Transverse colon (tissue), 4 donors: ENCODE results near the gene ZNF445. TPM values are rescaled to one million over a fixed set of nuclear protein-coding genes. Genes with fewer than 3 reads are reported as not detected.
"Not testable (repeated sequence)": the region's sequence is repeated elsewhere in the genome, so short reads cannot be mapped to it uniquely, and the experiment has no call there.

Experiments
- DNase-seq: peaks from one replicate; pipeline ENCODE4 v3.0.0-alpha.2; 2019
- H3K27ac ChIP-seq, 4 donors: fragments of 200-600 bp; sonication (generic); 2 replicates each; pipeline ENCODE4 v1.5.1; 2016 to 2018; ENCODE audit warnings: inconsistent platforms in 4 of 4
- H3K27me3 ChIP-seq: fragments of 200-600 bp; sonication (generic); 2 replicates; pipeline ENCODE4 v1.5.1; 2017; ENCODE audit warnings: inconsistent platforms
- H3K36me3 ChIP-seq, 4 donors: fragments of 200-600 bp; sonication (generic); 2 replicates each; pipeline ENCODE4 v1.5.1; 2017 to 2019; ENCODE audit warnings: inconsistent platforms in 4 of 4
- H3K4me1 ChIP-seq, 4 donors: fragments of 200-600 bp; sonication (generic); 2 replicates each; pipeline ENCODE4 v1.5.1; 2017 to 2020; ENCODE audit warnings: inconsistent platforms in 4 of 4
- H3K4me3 ChIP-seq, 4 donors: fragments of 200-600 bp; sonication (generic); 1 replicate in 1 of 4; 2 replicates in 3 of 4; pipeline versions ENCODE4 v1.5.1 to v1.6.1; 2017 to 2019; ENCODE audit warnings: inconsistent platforms in 4 of 4
- H3K9me3 ChIP-seq, 2 donors: fragments of 200-600 bp; sonication (generic); 2 replicates each; pipeline ENCODE4 v1.5.1; 2017 to 2019; ENCODE audit warnings: inconsistent platforms in 2 of 2
- EP300 ChIP-seq: sonication (generic); formaldehyde crosslinking; IDR thresholded peaks from one replicate; pipeline ENCODE4 v1.6.1; 2017; ENCODE audit warnings: antibody characterized with exemption, low read depth
- POLR2A ChIP-seq: fragments of 450-650 bp; IDR thresholded peaks from one replicate; pipeline ENCODE4 v1.6.1; 2016; ENCODE audit warnings: antibody characterized with exemption, mild to moderate bottlenecking, moderate library complexity
- POLR2AphosphoS5 ChIP-seq, 3 donors: sonication (generic); formaldehyde crosslinking; IDR thresholded peaks; one replicate each; pipeline ENCODE4 v1.6.1; 2016; ENCODE audit warnings: antibody characterized with exemption in 3 of 3
- WGBS, 2 donors: methylation state at CpG; one replicate each; pipeline ENCODE4 v1.1.5; 2018; ENCODE audit warnings: low coverage in 1 of 2; 5-methylcytosine and 5-hydroxymethylcytosine counted together
- in situ Hi-C, 4 donors: fragments of 200-750 bp; cut with MboI; loops; one replicate each; pipeline versions ENCODE4 v1.15.0 to v1.15.1; 2017; ENCODE audit warnings: low sequenced_read_pairs in 3 of 4, low pct_ligation_motif_present in 1 of 4, low pct_unique_long_range_greater_than_20kb in 1 of 4
- intact Hi-C: fragments of 100-400 bp; cut with DNase I; formaldehyde crosslinking; loops from one replicate; pipeline ENCODE4 v1.15.1; 2023; ENCODE audit warnings: low total_unique reads
- total RNA-seq, 4 donors: library from RNA; depleted of rRNA; stranded (reverse); fragments of >200 nt; gene quantifications; one replicate each; pipeline ENCODE4 v1.1.0, GENCODE V29; 2016
- TF ChIP-seq, protein P1 (sequence below), 5 experiments: fragments of 200-600 bp in 3 of 5; fragments of 450-650 bp in 2 of 5; sonication (generic) in 3 of 5; IDR thresholded peaks; 1 replicate in 2 of 5; 2 replicates in 3 of 5; pipeline ENCODE4 v1.5.1; 2016 to 2017; ENCODE audit warnings: antibody characterized with exemption in 5 of 5, inconsistent platforms in 3 of 5, mild to moderate bottlenecking in 2 of 5, moderate library complexity in 1 of 5

The ZNF445 gene
- total RNA-seq, 4 donors from 2014 or later = 6.8 to 12.7 (median 8.6) TPM

DNA sequence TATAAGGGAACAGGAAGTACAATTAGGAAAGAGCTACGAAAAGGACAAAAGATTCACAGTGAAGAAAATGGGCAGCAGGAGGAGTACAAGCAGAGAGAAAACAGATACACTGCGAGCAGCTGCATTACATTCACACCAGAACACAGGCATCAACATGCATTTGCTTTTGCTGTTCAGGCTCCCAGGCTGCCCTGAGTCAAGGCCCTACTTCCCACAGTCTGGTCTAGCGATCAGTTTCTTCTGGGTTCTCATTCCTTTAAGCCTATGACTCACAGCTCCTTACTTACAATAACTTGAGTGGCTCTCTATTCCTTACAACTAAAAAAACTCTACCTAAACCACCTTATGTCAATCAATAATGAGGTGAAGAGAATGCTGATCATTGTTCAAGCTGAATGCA, 24.5 kb upstream of the ZNF445 start:
- H3K27ac ChIP-seq = no peak overlapping the region
- in situ Hi-C loops = no loop called here
- DNase-seq = no peak
- intact Hi-C loops = no loop called here
- H3K27me3 ChIP-seq = no peaks in the 10 kb centered on the region
- 94 to 95% methylated on average over 3 of the region's 3 CpGs for WGBS, 2 donors
- no peak overlapping the region for H3K4me3 ChIP-seq
- H3K4me1 ChIP-seq = no peaks in the 10 kb centered on the region
- TF ChIP-seq POLR2A = no peak
- TF ChIP-seq, protein P1, sequence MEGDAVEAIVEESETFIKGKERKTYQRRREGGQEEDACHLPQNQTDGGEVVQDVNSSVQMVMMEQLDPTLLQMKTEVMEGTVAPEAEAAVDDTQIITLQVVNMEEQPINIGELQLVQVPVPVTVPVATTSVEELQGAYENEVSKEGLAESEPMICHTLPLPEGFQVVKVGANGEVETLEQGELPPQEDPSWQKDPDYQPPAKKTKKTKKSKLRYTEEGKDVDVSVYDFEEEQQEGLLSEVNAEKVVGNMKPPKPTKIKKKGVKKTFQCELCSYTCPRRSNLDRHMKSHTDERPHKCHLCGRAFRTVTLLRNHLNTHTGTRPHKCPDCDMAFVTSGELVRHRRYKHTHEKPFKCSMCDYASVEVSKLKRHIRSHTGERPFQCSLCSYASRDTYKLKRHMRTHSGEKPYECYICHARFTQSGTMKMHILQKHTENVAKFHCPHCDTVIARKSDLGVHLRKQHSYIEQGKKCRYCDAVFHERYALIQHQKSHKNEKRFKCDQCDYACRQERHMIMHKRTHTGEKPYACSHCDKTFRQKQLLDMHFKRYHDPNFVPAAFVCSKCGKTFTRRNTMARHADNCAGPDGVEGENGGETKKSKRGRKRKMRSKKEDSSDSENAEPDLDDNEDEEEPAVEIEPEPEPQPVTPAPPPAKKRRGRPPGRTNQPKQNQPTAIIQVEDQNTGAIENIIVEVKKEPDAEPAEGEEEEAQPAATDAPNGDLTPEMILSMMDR (IDR thresholded peaks at IDR 0.05) = no peak
- TF ChIP-seq EP300 = no peak
- H3K36me3 ChIP-seq = peaks cover 2 to 66% (median 27%) of the 10 kb centered on the region in 4 donors
- H3K9me3 ChIP-seq = peaks cover 45 to 55% of the 10 kb centered on the region in 2 donors

DNA sequence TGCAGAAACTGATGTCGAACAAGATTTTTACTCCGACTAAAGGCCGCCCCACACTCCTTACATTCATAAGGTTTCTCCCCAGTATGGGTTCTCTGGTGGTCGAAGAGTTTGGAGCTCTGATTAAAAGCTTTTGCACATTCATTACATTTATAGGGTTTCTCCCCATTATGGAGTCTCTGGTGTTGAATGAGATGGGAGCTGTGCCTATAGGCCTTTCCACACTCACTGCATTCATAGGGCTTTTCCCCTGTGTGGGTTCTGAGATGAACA, 22.4 kb upstream of the ZNF445 start:
- H3K27me3 ChIP-seq, H3K4me3 ChIP-seq, H3K4me1 ChIP-seq, DNase-seq, H3K27ac ChIP-seq, in situ Hi-C loops, intact Hi-C loops: not testable (repeated sequence)
- peaks cover 46 to 48% of the 10 kb centered on the region in 2 donors for H3K9me3 ChIP-seq
- H3K36me3 ChIP-seq = peaks cover 2 to 68% (median 27%) of the 10 kb centered on the region in 4 donors
- WGBS, 2 donors = 98 to 100% methylated on average over 4 of the region's 4 CpGs

DNA sequence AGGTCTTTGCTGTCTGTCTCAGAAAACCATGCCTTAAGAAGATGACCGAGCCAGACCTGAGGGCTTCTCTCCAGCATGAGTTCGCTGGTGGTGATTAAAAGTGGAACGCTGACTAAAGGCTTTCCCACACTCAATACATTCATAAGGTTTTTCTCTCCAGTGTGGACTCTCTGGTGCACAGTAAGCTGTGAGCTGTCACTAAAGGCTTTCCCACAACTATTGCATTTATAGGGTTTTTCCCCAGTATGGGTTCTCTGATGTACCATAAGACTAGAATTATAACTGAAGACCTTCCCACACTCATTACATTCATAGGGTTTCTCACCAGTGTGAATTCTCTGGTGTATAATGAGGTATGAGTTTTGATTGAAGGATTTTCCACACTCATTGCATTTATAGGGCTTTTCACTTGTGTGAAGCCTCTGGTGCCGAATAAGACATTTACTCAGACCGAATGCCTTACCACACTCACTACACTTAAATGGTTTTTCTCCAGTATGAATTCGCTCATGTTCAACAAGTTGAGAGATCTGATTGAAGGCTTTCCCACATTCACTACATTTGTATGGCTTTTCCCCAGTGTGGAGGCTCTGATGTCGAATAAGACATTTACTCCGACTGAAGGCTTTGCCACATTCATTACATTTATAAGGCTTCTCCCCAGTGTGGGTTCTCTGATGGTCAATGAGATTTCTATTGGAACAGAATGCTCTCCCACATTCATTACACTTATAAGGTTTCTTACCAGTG, 21.9 kb upstream of the ZNF445 start:
- H3K27ac ChIP-seq = no peak overlapping the region
- no peaks in the 10 kb centered on the region for H3K27me3 ChIP-seq
- WGBS, 2 donors = 95 to 97% methylated on average over 5 to 8 of the region's 8 CpGs
- peaks cover 50 to 51% of the 10 kb centered on the region in 2 donors for H3K9me3 ChIP-seq
- H3K4me1 ChIP-seq = no peaks in the 10 kb centered on the region
- H3K36me3 ChIP-seq = peaks cover 2 to 73% (median 27%) of the 10 kb centered on the region in 4 donors
- in situ Hi-C loops = no loop called here
- no peak overlapping the region for H3K4me3 ChIP-seq
- intact Hi-C loops = no loop called here
- TF ChIP-seq EP300 (no peak), POLR2A (no peak), POLR2AphosphoS5 (IDR thresholded peaks at IDR 0.05) (no peak)
- TF ChIP-seq, protein P1 (IDR thresholded peaks at IDR 0.05) = no peak
- no peak for DNase-seq

DNA sequence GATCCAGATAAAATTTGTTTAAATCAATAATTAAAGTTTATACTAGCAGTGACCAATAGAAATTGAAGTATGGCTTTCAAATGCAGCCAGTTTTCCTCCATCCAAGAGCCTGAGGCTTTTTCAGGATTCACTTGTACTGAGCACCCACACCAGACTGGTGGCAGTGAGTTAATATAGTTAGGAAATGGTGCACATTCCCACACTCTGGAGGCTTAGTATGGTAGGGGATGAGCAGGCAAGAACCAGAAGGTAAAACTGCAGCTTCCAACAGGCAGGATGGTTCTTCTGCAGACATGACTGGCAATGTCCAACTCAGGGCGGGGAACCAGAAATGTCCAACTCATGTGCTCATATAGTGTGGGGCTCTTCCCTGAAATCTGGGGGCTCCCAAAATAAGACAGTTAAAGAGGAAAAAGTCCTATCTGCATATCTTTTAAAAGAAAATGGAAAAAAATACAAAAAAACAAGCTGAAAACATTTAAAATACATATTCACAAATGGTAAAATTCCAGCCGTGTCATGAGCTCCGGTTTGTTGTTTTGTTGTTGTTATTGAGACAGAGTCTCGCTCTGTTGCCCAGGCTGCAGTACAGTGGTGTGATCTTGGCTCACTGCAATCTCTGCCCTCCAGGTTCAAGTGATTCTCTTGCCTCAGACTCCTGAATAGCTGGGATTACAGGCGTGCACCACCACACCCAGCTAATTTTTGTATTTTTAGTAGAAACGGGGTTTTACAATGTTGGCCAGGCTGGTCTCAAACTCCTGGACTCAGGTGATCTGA, 18.4 kb upstream of the ZNF445 start:
- H3K9me3 ChIP-seq = peaks cover 37 to 53% of the 10 kb centered on the region in 2 donors
- H3K27ac ChIP-seq = no peak overlapping the region
- in situ Hi-C loops = no loop called here
- DNase-seq = no peak
- no peaks in the 10 kb centered on the region for H3K4me1 ChIP-seq
- H3K27me3 ChIP-seq = no peaks in the 10 kb centered on the region
- no peak overlapping the region for H3K4me3 ChIP-seq
- H3K36me3 ChIP-seq = peaks cover 2 to 65% (median 19%) of the 10 kb centered on the region in 4 donors
- WGBS, 2 donors = 95 to 99% methylated on average over 4 to 6 of the region's 6 CpGs
- intact Hi-C loops = no loop called here
- no peak for TF ChIP-seq POLR2A
- TF ChIP-seq POLR2AphosphoS5 (IDR thresholded peaks at IDR 0.05) = no peak
- TF ChIP-seq EP300 = no peak
- TF ChIP-seq, protein P1 (IDR thresholded peaks at IDR 0.05) = no peak
